Esophagus squamous epithelium (tissue), 5 donors: Measurements from ENCODE around the gene ATP2B2. TPM values are rescaled to one million over a fixed set of nuclear protein-coding genes. Genes with fewer than 3 reads are reported as not detected.

Source experiments
- DNase-seq: peaks from one replicate; lab custom pipeline; 2025; lab: John Stamatoyannopoulos, UW
- H3K27ac ChIP-seq, 4 donors: fragments of 200-600 bp; sonication (generic); one replicate each; pipeline ENCODE4 v1.5.1; 2016 to 2019; ENCODE audit warnings: mild to moderate bottlenecking in 1 of 4
- H3K27me3 ChIP-seq, 4 donors: fragments of 200-600 bp; sonication (generic); 1 replicate in 3 of 4; 2 replicates in 1 of 4; pipeline versions ENCODE4 v1.5.1 to v1.6.0; 2017 to 2021; ENCODE audit warnings: antibody characterized with exemption in 1 of 4
- H3K36me3 ChIP-seq, 3 donors: fragments of 200-600 bp; sonication (generic); one replicate each; pipeline ENCODE4 v1.5.1; 2016 to 2019
- H3K4me1 ChIP-seq, 3 donors: fragments of 200-600 bp; sonication (generic); one replicate each; pipeline ENCODE4 v1.5.1; 2017 to 2019
- H3K4me3 ChIP-seq, 4 donors: fragments of 200-600 bp; sonication (generic); 1 replicate in 3 of 4; 2 replicates in 1 of 4; pipeline ENCODE4 v1.5.1; 2016 to 2019; ENCODE audit warnings: mild to moderate bottlenecking in 2 of 4, moderate library complexity in 1 of 4
- H3K9me3 ChIP-seq, 3 donors: fragments of 200-600 bp; sonication (generic); one replicate each; pipeline ENCODE4 v1.5.1; 2016 to 2019
- CTCF ChIP-seq, 6 experiments: fragments of 450-650 bp in 4 of 6; fragments of 200-600 bp in 2 of 6; sonication (generic) in 2 of 6; IDR thresholded peaks; one replicate each; pipeline ENCODE4 v1.5.1; 2016 to 2019; ENCODE audit warnings: antibody characterized with exemption in 6 of 6, mild to moderate bottlenecking in 4 of 6, moderate library complexity in 4 of 6
- POLR2A ChIP-seq, 4 donors: fragments of 450-650 bp; IDR thresholded peaks; one replicate each; pipeline ENCODE4 v1.6.1; 2017; ENCODE audit warnings: antibody characterized with exemption in 4 of 4, mild to moderate bottlenecking in 4 of 4, moderate library complexity in 3 of 4
- WGBS, 2 donors: methylation state at CpG; one replicate each; pipeline ENCODE4 v1.1.5; 2018; 5-methylcytosine and 5-hydroxymethylcytosine counted together
- intact Hi-C: fragments of 100-400 bp; cut with DNase I; formaldehyde crosslinking; loops from one replicate; pipeline ENCODE4 v1.15.0; 2022
- total RNA-seq, 4 donors: library from RNA; depleted of rRNA; stranded (reverse); fragments of >200 nt; gene quantifications; one replicate each; pipeline ENCODE4 v1.1.0, GENCODE V29; 2016
- donor health status: DM: yes; HTN: yes; CAD: no.

ATP2B2 gene
- total RNA-seq, 4 donors from 2014 or later: 0.31 to 0.57 (median 0.42) TPM

- intact Hi-C loops: no loop called here
- TF ChIP-seq POLR2A (IDR thresholded peaks at IDR 0.05): no peak
- no peak for TF ChIP-seq CTCF (IDR thresholded peaks at IDR 0.05)
- H3K9me3 ChIP-seq: no peaks in the 10 kb centered on the region
- H3K27me3 ChIP-seq: peaks cover 0 to 27% (median 0%) of the 10 kb centered on the region in 4 donors
- H3K36me3 ChIP-seq: no peaks in the 10 kb centered on the region
- peaks cover 0 to 4% (median 0%) of the 10 kb centered on the region in 3 donors for H3K4me1 ChIP-seq
- WGBS, 2 donors: 23 to 46% methylated on average over 3 of the region's 3 CpGs
- H3K4me3 ChIP-seq: no peak overlapping the region
- DNase-seq: no peak
- H3K27ac ChIP-seq: no peak overlapping the region
Measured at GRCh38 chr3:10494180-10494579, 11.2 kb downstream of the ATP2B2 start.

DNA sequence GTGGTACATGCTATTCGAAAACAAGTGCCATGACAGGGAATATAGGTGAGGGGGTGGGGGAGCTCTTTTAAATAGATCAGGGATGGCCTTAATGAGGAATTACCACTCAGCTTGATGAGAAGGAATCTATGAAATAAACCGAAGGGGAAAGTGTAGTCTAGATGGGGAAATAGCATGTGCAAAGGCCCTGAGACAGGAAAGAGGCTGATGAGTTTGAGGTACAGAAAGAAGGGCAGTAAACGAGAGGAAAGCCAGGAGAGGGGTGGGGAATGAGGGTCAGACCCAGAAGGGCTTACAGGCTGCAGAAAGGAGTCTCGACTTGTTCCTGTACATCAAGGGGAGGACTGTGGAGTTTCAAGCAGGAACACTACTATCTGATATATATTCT lies 12.2 kb downstream of the ATP2B2 start:
- H3K4me3 ChIP-seq: no peak overlapping the region
- peaks cover 0 to 24% (median 0%) of the 10 kb centered on the region in 4 donors for H3K27me3 ChIP-seq
- intact Hi-C loops: no loop called here
- peaks cover 0 to 4% (median 0%) of the 10 kb centered on the region in 3 donors for H3K4me1 ChIP-seq
- no peak overlapping the region for H3K27ac ChIP-seq
- WGBS, 2 donors: 75 to 76% methylated on average over 4 of the region's 4 CpGs
- no peaks in the 10 kb centered on the region for H3K9me3 ChIP-seq
- no peaks in the 10 kb centered on the region for H3K36me3 ChIP-seq
- TF ChIP-seq POLR2A (IDR thresholded peaks at IDR 0.05) (no peak), CTCF (IDR thresholded peaks at IDR 0.05) (no peak)
- DNase-seq: no peak

- H3K36me3 ChIP-seq: no peaks in the 10 kb centered on the region
- no peak overlapping the region for H3K27ac ChIP-seq
- peaks cover 0 to 4% (median 0%) of the 10 kb centered on the region in 3 donors for H3K4me1 ChIP-seq
- no peak overlapping the region for H3K4me3 ChIP-seq
- H3K27me3 ChIP-seq: peaks cover 0 to 18% (median 0%) of the 10 kb centered on the region in 4 donors
- WGBS, 2 donors: 69 to 74% methylated on average over 9 to 11 of the region's 12 CpGs
- H3K9me3 ChIP-seq: no peaks in the 10 kb centered on the region
- intact Hi-C loops: no loop called here
- DNase-seq: no peak
- TF ChIP-seq CTCF (IDR thresholded peaks at IDR 0.05): no peak
- no peak for TF ChIP-seq POLR2A (IDR thresholded peaks at IDR 0.05)
Measured at GRCh38 chr3:10492364-10493201, 12.8 kb downstream of the ATP2B2 start.

DNA sequence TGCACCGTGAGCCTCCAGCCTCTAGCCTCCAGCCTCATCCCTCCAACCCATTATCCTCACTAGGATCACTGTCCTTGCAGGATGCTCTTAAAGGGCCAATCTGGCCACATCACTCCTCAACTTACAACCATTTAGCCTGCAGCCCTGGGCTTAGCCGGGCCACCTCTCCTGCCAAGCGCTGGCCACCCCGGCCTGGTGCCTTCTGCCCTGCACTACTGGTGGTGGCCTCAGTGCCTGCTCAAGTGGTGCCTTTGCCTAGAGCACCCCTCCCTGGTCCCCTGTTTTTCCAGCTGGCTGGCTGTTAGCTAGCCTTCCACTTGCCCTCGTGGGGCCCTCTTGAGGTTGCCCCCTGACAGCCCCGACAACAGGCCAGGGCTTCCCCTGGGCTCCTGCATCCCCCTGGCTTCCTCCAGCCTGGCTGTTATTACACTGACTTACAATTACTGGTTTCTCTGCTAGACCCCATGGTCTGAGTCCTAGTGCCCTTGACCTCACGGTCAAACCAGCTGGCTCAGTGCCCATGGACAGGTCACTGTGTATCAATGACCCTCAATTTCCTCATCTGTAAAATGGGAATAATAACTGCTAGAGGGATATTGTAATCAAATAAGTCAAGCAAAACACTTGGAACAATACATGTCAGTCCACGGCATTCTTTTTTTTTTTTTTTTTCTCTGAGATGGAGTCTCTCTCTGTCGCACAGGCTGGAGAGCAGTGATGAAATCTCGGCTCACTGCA lies 15.5 kb downstream of the ATP2B2 start:
- H3K9me3 ChIP-seq: no peaks in the 10 kb centered on the region
- no peak for TF ChIP-seq CTCF (IDR thresholded peaks at IDR 0.05)
- no peak for TF ChIP-seq POLR2A (IDR thresholded peaks at IDR 0.05)
- WGBS, 2 donors: 83 to 88% methylated on average over 7 to 10 of the region's 10 CpGs
- H3K27ac ChIP-seq: no peak overlapping the region
- DNase-seq: no peak
- H3K4me3 ChIP-seq: no peak overlapping the region
- H3K4me1 ChIP-seq: peaks cover 0 to 7% (median 0%) of the 10 kb centered on the region in 3 donors
- intact Hi-C loops: no loop called here
- H3K27me3 ChIP-seq: peaks cover 0 to 10% (median 0%) of the 10 kb centered on the region in 4 donors
- H3K36me3 ChIP-seq: no peaks in the 10 kb centered on the region
